T47D (cell line): ENCODE measurements around the gene COPB1.

Experiments used
- DNase-seq, 2 experiments: peaks; one replicate each; pipeline versions ENCODE4 v3.0.0 to v3.0.0-alpha.2; 2011 to 2012; ENCODE audit warnings: low read depth in 1 of 2, low spot score in 1 of 2
- JUND ChIP-seq: IDR thresholded peaks from 2 replicates; pipeline ENCODE4 v1.6.1; 2012; ENCODE audit warnings: low read depth
- in situ Hi-C: cut with HindIII; loops from 2 replicates; pipeline ENCODE4 v1.10.0; 2016; ENCODE audit warnings: low sequenced_read_pairs, low pct_unique_long_range_greater_than_20kb

COPB1 gene

DNA sequence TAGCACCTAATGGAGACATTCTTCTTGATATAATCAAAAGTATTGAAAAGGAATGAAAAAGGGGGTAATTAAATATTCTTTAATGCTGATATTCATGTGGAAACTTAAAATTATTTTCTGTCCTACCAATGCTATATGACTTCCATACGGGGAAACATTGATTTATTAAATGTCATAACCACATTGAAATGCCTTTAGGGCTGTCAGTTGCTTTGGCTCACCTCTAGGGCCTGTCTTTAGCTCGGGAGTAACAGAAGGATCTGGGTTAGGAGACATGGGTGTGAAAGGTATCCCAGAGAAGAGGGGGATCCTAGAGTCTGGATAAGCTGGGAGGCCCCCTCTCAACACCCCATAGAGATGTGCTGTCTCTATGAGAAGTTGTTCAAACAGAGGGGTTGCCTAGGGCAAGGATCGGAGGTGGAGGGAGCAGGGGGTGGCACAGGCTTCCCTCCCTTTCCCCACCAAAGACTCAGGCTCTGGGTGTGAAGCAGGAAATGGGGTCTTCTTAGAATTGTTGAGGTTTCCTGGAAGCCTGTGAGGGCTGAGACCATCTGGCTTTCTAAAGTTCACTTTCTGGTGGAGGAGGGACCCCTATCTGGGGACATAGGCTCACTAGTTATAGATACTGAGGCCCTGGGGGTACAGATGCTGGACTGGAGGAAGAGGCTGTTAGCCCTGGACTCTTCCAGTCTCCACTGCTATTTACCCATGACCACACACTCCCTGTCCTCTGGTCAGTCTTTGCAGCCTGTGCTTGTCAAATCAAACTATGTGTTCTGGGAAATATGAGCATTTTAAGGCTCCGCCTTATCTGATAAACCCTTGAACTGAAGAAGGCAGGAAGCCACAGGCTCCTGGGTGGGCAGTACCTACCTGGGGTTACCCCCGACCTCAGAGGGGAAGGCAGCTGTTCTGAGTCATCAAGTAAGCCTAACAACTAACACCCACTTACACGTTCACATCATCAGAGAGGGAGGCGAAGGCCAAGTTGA, 84.8 kb downstream of the COPB1 start:
- in situ Hi-C loops, result no loop called here
- no peak for DNase-seq
- TF ChIP-seq JUND, result no peak

DNA sequence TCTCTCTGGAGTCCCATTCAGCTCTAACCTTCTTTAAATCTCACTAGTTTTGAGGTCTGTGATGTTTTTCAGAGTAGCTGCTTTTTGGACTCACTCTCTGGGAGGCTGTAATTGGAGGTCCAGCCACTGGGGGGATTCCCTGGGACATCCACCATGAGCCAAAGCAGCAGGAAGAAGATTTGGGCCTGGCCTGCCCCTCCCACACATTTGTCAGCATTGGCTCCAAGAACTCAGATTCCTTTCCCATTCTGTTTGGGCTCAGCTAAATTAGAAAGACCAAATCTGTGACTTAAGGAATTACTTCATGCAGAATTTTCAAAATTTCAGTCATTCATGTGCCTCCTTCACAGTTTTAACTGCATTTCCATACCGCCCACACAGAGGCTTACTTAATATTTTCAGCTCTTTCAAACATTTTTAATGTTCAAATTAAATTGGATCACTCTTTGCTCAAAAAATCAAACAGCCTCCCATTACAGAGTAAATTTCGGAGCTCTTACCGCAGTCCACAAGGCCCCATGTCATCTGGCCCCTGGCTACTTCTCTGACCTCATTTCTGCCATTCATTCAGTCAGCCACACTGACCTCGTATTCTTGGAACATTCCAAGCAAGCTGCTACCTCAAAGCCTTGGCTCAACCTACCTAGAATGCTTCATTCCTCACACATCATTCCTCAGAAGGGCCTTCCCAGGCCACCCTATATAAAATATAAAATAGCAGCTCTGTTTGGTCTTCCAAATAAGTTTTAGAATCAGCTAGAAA, 86.1 kb downstream of the COPB1 start:
- DNase-seq, result no peak
- in situ Hi-C loops, result no loop called here
- TF ChIP-seq JUND, result no peak

DNA sequence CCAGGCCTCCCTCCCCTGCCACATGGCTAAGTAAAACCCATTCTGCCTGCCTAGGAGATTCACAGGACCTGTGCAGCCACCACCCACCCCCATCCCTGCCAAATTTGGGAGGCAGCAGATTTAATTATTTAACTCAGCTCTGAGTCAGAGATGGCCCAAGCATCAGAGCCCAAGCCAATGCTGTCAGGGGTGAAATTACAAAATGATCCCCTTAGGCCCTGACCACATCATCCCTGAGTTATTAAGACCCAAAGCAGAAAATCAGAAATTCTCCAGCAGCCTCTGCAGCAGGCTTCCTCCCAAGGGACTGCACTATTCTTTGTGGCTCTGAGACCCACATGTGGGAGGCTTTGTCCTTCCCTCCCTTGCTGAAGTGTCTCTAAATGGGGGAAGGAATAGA, 87.8 kb downstream of the COPB1 start:
- in situ Hi-C loops, result no loop called here
- TF ChIP-seq JUND, result no peak
- no peak for DNase-seq

DNA sequence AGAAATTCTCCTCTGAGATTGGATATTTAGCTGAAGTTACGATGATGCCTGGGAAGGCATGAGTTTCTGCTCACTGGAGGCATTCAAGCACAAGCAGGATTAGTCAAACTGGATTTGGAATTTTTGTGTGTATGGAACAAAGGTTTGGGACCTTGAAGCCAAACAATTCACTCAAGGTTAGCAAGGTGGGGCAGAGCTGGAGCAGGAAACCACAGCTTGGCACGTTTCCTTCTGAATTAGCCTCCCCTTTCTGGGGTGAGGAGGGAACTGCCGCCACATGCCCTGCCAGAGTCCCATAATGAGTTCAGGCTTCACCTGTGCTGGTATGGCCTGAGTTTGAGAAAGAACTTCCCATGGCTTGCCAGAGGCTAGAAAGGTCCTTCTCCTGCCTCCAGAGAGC, 89.7 kb downstream of the COPB1 start:
- no peak for TF ChIP-seq JUND
- DNase-seq, result no peak
- in situ Hi-C loops, result no loop called here

DNA sequence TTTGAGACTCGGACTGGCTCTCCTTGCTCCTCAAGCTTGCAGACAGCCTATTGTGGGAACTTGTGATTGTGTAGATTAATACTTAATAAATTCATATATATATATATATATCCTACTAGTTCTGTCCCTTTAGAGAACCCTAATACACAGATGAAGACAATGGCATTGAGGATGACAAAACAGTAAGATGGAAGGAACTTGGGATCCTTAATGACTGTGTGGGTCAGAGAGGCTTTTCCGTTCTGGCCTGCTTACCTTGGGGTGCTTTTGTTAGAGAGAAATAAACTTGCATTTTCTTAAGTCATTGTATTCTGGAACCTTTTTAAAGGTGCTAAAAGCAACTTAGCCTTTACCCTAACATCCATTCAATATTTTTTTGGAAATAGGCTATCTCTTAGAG, 91.0 kb downstream of the COPB1 start:
- in situ Hi-C loops, result no loop called here
- DNase-seq, result no peak
- no peak for TF ChIP-seq JUND
